ENCODE measurements around the gene MYO15A. TPM values are rescaled to one million over a fixed set of nuclear protein-coding genes. Genes with fewer than 3 reads are reported as not detected.

The MYO15A gene
- total RNA-seq, 1 experiment from 2014 or later: 0.36 TPM

GRCh38 chr17:18110636-18111145 is 2.1 kb downstream of the MYO15A start:
- H3K4me3 ChIP-seq (ENCODE audit: low read depth in 2 of 2, low read length in 2 of 2): no peak overlapping the region
- H3K36me3 ChIP-seq (ENCODE audit: control insufficient read depth, insufficient read depth, low read length): no peaks in the 10 kb centered on the region
- BruUV-seq (replicated peaks): no TSS peak
- H3K4me1 ChIP-seq (ENCODE audit: control insufficient read depth, insufficient read depth, low read length): no peaks in the 10 kb centered on the region
- no peak overlapping the region for H3K27ac ChIP-seq (ENCODE audit: low read length)
- ATAC-seq: no peak
- H3K27me3 ChIP-seq (ENCODE audit: control insufficient read depth, insufficient read depth, low read length): no peaks in the 10 kb centered on the region
- in situ Hi-C loops (cut with HindIII; ENCODE audit: low pct_unique_long_range_greater_than_20kb, low sequenced_read_pairs) (no loop called here), intact Hi-C loops (cut with micrococcal nuclease; ENCODE audit: unreplicated experiment) (no loop called here)
- CTCF ChIA-PET: interaction anchor here (0.6 kb wide), 2 partner anchors 16 to 42 kb away, joined by 6 read pairs; no protein-coding TSS in a partner anchor
- no peaks in the 10 kb centered on the region for H3K9me3 ChIP-seq (ENCODE audit: control insufficient read depth, insufficient read depth, low read depth, low read length)
- TF ChIP-seq REST (IDR thresholded peaks at IDR 0.05; ENCODE audit: insufficient read depth in 1 of 2, low read depth in 2 of 2, low read length in 1 of 2) (no peak), TCF7L2 (IDR thresholded peaks at IDR 0.05; ENCODE audit: low read depth, low read length) (no peak), POLR2AphosphoS5 (IDR thresholded peaks at IDR 0.05; ENCODE audit: low read depth, low read length) (no peak), CTCF (IDR thresholded peaks at IDR 0.05) (no peak), SIN3A (IDR thresholded peaks at IDR 0.05; ENCODE audit: borderline replicate concordance, insufficient read depth, low read depth, low read length) (no peak)
- no peak for DNase-seq (ENCODE audit: low read depth, low spot score)
- POLR2A ChIA-PET: no interaction called here

- ATAC-seq: 0 out of 2 replicates have a peak, but pooled peaks have one; percentile 6
- TF ChIP-seq POLR2AphosphoS5 (IDR thresholded peaks at IDR 0.05; ENCODE audit: low read depth, low read length): no peak
- no peak for TF ChIP-seq CTCF (IDR thresholded peaks at IDR 0.05)
- TF ChIP-seq SIN3A (IDR thresholded peaks at IDR 0.05; ENCODE audit: borderline replicate concordance, insufficient read depth, low read depth, low read length): no peak
- TF ChIP-seq TCF7L2 (IDR thresholded peaks at IDR 0.05; ENCODE audit: low read depth, low read length): no peak
- TF ChIP-seq REST (IDR thresholded peaks at IDR 0.05; ENCODE audit: insufficient read depth in 1 of 2, low read depth in 2 of 2, low read length in 1 of 2): no peak
- CTCF ChIA-PET: interaction anchor here (0.6 kb wide), 2 partner anchors 41 to 615 kb away, joined by 3 to 6 read pairs; no protein-coding TSS in a partner anchor
- BruUV-seq (replicated peaks): no TSS peak
- H3K27ac ChIP-seq (ENCODE audit: low read length): no peak overlapping the region
- intact Hi-C loops (cut with micrococcal nuclease; ENCODE audit: unreplicated experiment): no loop called here
- H3K36me3 ChIP-seq (ENCODE audit: control insufficient read depth, insufficient read depth, low read length): no peaks in the 10 kb centered on the region
- no peak for DNase-seq (ENCODE audit: low read depth, low spot score)
- in situ Hi-C loops (cut with HindIII; ENCODE audit: low pct_unique_long_range_greater_than_20kb, low sequenced_read_pairs): no loop called here
- POLR2A ChIA-PET: interaction anchor here (0.6 kb wide), 2 partner anchors 32 to 155 kb away, joined by 3 to 13 read pairs; no protein-coding TSS in a partner anchor
- no peak overlapping the region for H3K4me3 ChIP-seq (ENCODE audit: low read depth in 2 of 2, low read length in 2 of 2)
- no peaks in the 10 kb centered on the region for H3K27me3 ChIP-seq (ENCODE audit: control insufficient read depth, insufficient read depth, low read length)
- no peaks in the 10 kb centered on the region for H3K4me1 ChIP-seq (ENCODE audit: control insufficient read depth, insufficient read depth, low read length)
- H3K9me3 ChIP-seq (ENCODE audit: control insufficient read depth, insufficient read depth, low read depth, low read length): no peaks in the 10 kb centered on the region
These were observed 2.9 kb downstream of the MYO15A start for GRCh38 chr17:18111330-18111971.

Data from Panc1 (cell line).